AG04450 (cell line): ENCODE data around the gene IQCH. TPM values are rescaled to one million over a fixed set of nuclear protein-coding genes. Genes with fewer than 3 reads are reported as not detected.
"Not testable (repeated sequence)": the region's sequence is repeated elsewhere in the genome, so short reads cannot be mapped to it uniquely, and the experiment has no call there.

Source experiments
- CTCF ChIA-PET: fragments of 300-600, 350-600 bp; formaldehyde crosslinking; extraction: SDS; loops from one replicate; lab custom pipeline; 2022; ENCODE audit warnings: antibody characterized with exemption, inconsistent platforms; lab: Charles Lee
- POLR2A ChIA-PET: fragments of 350-600 bp; formaldehyde crosslinking; extraction: SDS; loops from one replicate; lab custom pipeline; 2021; ENCODE audit warnings: antibody characterized with exemption, inconsistent platforms; lab: Yijun Ruan, JAX
- DNase-seq: peaks from one replicate; pipeline ENCODE4 v3.0.0-alpha.2; 2011; ENCODE audit warnings: low read depth, low spot score
- H3K27ac ChIP-seq: one replicate; pipeline ENCODE4 v1.5.1; 2012; ENCODE audit warnings: low read depth, low read length, control low read depth
- H3K27me3 ChIP-seq: one replicate; pipeline ENCODE4 v1.6.0; 2012; ENCODE audit warnings: low read length; ENCODE audit not compliant: control insufficient read depth, insufficient read depth
- H3K4me3 ChIP-seq: 2 replicates; pipeline ENCODE4 v1.5.1; 2011; ENCODE audit warnings: mild to moderate bottlenecking, low read depth, low read length, control low read depth
- H3K9me3 ChIP-seq: 2 replicates; pipeline ENCODE4 v1.5.1; 2012; ENCODE audit warnings: low read length; ENCODE audit not compliant: control insufficient read depth, insufficient read depth
- polyA plus RNA-seq: library from polyadenylated mRNA; depleted of rRNA; stranded (reverse); fragments of >200 nt; gene quantifications from 2 replicates; pipeline ENCODE4 v1.2.3, GENCODE V29; 2011
- TF ChIP-seq, protein P1 (sequence below): IDR thresholded peaks from 2 replicates; pipeline ENCODE4 v1.5.1; 2011; ENCODE audit warnings: low read depth, low read length, control low read depth, inconsistent platforms

Gene IQCH
- polyA plus RNA-seq, 1 experiment: 0.95 TPM

DNA sequence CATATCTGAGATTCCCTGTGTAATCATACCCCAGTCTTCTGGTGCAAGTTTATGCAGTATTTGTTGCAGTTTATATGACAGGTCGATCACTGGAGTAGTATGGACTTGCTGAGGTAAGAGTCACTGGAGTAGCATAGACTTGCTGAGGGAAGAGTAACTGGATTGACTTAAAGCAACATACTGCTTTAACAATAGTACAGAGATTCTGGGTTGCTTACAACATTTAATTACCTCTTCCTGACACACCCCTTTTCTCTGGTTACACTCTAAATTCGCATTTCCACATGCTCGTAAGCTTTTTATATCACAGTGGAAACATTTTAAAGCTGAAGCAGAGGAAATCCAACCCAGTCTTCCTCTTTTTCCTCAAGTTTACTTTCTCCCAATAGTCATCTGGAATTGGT lies 11.9 kb upstream of the IQCH start:
- TF ChIP-seq, protein P1, sequence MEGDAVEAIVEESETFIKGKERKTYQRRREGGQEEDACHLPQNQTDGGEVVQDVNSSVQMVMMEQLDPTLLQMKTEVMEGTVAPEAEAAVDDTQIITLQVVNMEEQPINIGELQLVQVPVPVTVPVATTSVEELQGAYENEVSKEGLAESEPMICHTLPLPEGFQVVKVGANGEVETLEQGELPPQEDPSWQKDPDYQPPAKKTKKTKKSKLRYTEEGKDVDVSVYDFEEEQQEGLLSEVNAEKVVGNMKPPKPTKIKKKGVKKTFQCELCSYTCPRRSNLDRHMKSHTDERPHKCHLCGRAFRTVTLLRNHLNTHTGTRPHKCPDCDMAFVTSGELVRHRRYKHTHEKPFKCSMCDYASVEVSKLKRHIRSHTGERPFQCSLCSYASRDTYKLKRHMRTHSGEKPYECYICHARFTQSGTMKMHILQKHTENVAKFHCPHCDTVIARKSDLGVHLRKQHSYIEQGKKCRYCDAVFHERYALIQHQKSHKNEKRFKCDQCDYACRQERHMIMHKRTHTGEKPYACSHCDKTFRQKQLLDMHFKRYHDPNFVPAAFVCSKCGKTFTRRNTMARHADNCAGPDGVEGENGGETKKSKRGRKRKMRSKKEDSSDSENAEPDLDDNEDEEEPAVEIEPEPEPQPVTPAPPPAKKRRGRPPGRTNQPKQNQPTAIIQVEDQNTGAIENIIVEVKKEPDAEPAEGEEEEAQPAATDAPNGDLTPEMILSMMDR: no peak
- ChIA-PET POLR2A (no interaction called here), CTCF (interaction anchor here (0.6 kb wide), 1 partner anchor 145 kb away, joined by 3 read pairs; no protein-coding TSS in a partner anchor)
- no peak overlapping the region for H3K4me3 ChIP-seq
- DNase-seq: no peak
- H3K27me3 ChIP-seq: no peaks in the 10 kb centered on the region
- no peak overlapping the region for H3K27ac ChIP-seq
- no peaks in the 10 kb centered on the region for H3K9me3 ChIP-seq

- TF ChIP-seq, protein P1: no peak
- CTCF ChIA-PET: no interaction called here
- POLR2A ChIA-PET: no interaction called here
Observed at GRCh38 chr15:67244971-67245478, 9.6 kb upstream of the IQCH start.

DNA sequence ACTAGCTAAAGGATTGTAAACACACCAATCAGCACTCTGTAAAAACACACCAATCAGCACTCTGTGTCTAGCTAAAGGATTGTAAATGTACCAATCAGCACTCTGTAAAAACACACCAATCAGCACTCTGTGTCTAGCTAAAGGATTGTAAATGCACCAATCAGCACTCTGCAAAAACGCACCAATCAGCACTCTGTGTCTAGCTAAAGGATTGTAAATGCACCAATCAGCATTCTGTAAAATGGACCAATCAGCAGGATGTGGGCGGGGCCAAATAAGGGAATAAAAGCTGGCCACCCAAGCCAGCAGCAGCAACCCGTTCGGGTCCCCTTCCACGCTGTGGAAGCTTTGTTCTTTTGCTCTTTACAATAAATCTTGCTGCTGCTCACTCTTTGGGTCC lies 8.0 kb upstream of the IQCH start:
- H3K4me3 ChIP-seq, H3K27me3 ChIP-seq, POLR2A ChIA-PET, H3K27ac ChIP-seq, CTCF ChIA-PET, DNase-seq, H3K9me3 ChIP-seq: not testable (repeated sequence)

More at GRCh38 chr15:67244971-67245478, 9.6 kb upstream of the IQCH start:
- DNase-seq: no peak
- Histone ChIP-seq H3K27ac (no peak overlapping the region), H3K4me3 (no peak overlapping the region), H3K27me3 (no peaks in the 10 kb centered on the region), H3K9me3 (no peaks in the 10 kb centered on the region)

DNA sequence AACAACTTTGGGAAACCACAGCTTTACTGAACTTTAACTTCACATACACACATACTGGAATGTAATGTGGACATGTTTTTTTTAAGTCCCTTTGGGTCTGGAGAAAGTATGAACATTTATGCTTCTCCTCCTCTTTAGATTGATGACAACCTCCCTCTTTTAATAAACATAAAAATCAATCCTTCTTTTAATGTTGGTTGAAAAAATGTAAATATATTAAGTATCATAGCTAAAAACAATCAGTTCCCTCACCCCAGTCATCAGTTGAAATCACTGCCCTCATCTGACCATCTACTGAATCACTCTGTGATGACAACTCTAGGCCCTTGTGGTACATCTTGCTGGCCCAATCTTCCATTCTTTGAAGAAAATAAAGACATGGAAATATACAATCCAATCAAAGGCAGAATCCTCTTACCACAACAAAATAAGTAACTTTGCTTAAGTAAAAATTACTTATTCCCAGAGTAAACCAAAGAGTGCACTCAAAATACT lies 6.5 kb upstream of the IQCH start:
- ChIA-PET POLR2A (interaction anchor here (0.6 kb wide), 1 partner anchor 14 kb away, joined by 4 read pairs; no protein-coding TSS in a partner anchor), CTCF (no interaction called here)
- TF ChIP-seq, protein P1: no peak
- Histone ChIP-seq H3K27me3 (no peaks in the 10 kb centered on the region), H3K27ac (no peak overlapping the region), H3K4me3 (no peak overlapping the region), H3K9me3 (no peaks in the 10 kb centered on the region)
- no peak for DNase-seq

DNA sequence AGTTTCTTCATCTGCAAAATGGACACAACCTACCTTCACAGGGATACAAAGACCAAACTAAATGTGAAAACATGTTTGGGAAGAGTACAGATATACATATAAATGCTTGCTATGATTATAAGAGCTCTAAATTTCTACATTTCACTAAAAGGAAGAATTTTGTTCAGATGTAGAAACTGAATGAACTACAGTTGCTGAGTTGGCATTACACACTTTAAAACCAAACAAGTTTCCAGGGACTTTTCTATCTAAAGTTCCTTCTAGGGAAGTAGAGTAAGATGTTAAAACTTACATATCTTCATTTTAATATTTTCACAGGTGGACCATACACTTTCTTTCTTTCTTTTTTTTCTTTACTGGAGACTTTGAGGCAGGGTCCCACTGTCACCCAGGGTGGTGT lies 4.8 kb upstream of the IQCH start:
- Histone ChIP-seq H3K4me3 (no peak overlapping the region), H3K27ac (no peak overlapping the region), H3K27me3 (no peaks in the 10 kb centered on the region), H3K9me3 (no peaks in the 10 kb centered on the region; the same call in 1 of the 2 replicates)
- DNase-seq: no peak
- CTCF ChIA-PET: no interaction called here
- TF ChIP-seq, protein P1: no peak
- POLR2A ChIA-PET: interaction anchor here (0.6 kb wide), 1 partner anchor 945 kb away, joined by 3 read pairs; no protein-coding TSS in a partner anchor
